Subcutaneous adipose tissue (tissue), 4 donors: ENCODE data around the gene SLC22A16. TPM values are rescaled to one million over a fixed set of nuclear protein-coding genes. Genes with fewer than 3 reads are reported as not detected.

ENCODE experiments used
- CTCF ChIP-seq: fragments of 450-650 bp; IDR thresholded peaks from one replicate; pipeline ENCODE4 v1.5.1; 2016; ENCODE audit warnings: low read depth, mild to moderate bottlenecking, control low read depth, antibody characterized with exemption, moderate library complexity
- total RNA-seq, 4 donors: library from RNA; depleted of rRNA; stranded (reverse); fragments of >200 nt; gene quantifications; one replicate each; pipeline ENCODE4 v1.1.0, GENCODE V29; 2016

Gene SLC22A16
- total RNA-seq, 4 donors from 2014 or later: 2.2 to 9.3 (median 4.2) TPM; not detected in 1

- TF ChIP-seq CTCF: no peak
These were observed 10.3 kb upstream of the SLC22A16 start for GRCh38 chr6:110486756-110487155.

GRCh38 chr6:110485491-110485890 lies 9.1 kb upstream of the SLC22A16 start:
- TF ChIP-seq CTCF: no peak

- TF ChIP-seq CTCF: no peak
These were observed 7.9 kb upstream of the SLC22A16 start for GRCh38 chr6:110484321-110484720.

GRCh38 chr6:110482774-110483400 lies 6.5 kb upstream of the SLC22A16 start:
- TF ChIP-seq CTCF: no peak

- no peak for TF ChIP-seq CTCF
These were observed 4.7 kb upstream of the SLC22A16 start for GRCh38 chr6:110481081-110481480.

- no peak for TF ChIP-seq CTCF
These were observed 1.3 kb downstream of the SLC22A16 start for GRCh38 chr6:110475066-110475653.

GRCh38 chr6:110474500-110474899 lies 1.9 kb downstream of the SLC22A16 start:
- TF ChIP-seq CTCF: no peak
